Measurements from ENCODE around the gene DLG1.

DNA sequence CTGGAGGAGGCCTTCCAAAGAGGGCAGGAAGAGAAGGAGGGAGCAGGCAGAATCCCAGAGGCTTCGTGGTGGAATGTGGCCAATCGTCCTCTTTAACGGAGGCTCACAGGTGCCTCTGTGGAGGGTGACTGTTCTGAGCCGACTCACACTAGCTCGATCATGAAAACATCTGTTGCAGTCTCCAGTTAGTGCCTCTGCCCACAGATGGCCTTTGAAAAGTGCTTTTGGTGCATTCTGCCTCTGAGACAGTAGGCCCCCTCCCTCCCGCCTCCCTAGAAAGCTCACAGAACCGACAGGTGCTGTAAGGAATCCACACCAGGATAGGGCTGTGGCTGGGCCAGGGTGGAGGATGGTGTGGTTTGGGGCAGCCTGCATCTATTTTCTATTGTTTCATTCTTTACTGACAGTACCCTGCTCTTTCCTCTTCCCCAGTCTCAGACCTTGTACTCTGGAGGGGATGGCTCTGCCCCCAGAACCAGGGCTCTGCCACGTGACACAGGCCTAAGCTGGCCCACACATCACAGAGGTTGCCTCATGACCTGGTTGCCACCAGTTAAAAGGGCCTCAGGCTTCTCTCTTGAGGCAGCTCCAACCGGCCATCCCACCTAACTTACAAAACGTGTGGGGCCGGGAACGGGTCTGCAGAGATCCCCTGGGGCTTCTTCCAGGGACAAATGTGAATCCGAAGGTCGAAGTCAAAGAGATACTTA is 302.6 kb downstream of the DLG1 start:
- TF ChIP-seq POLR2AphosphoS5 (IDR thresholded peaks at IDR 0.05) (no peak), POLR2A (IDR thresholded peaks at IDR 0.05) (no peak)
- TF ChIP-seq, protein P1, sequence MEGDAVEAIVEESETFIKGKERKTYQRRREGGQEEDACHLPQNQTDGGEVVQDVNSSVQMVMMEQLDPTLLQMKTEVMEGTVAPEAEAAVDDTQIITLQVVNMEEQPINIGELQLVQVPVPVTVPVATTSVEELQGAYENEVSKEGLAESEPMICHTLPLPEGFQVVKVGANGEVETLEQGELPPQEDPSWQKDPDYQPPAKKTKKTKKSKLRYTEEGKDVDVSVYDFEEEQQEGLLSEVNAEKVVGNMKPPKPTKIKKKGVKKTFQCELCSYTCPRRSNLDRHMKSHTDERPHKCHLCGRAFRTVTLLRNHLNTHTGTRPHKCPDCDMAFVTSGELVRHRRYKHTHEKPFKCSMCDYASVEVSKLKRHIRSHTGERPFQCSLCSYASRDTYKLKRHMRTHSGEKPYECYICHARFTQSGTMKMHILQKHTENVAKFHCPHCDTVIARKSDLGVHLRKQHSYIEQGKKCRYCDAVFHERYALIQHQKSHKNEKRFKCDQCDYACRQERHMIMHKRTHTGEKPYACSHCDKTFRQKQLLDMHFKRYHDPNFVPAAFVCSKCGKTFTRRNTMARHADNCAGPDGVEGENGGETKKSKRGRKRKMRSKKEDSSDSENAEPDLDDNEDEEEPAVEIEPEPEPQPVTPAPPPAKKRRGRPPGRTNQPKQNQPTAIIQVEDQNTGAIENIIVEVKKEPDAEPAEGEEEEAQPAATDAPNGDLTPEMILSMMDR (IDR thresholded peaks at IDR 0.05): no peak

Data from transverse colon (tissue), 4 donors.